Ascending aorta (tissue), 2 donors: Measurements from ENCODE around the gene CEP104. TPM values are rescaled to one million over a fixed set of nuclear protein-coding genes. Genes with fewer than 3 reads are reported as not detected.

Experiments
- DNase-seq, 2 donors: peaks; one replicate each; pipeline ENCODE4 v3.0.0-alpha.2; 2019; ENCODE audit warnings: low spot score in 2 of 2
- H3K27ac ChIP-seq, 2 donors: fragments of 200-600 bp; sonication (generic); one replicate each; pipeline ENCODE4 v1.5.1; 2016 to 2017; ENCODE audit warnings: mild to moderate bottlenecking in 1 of 2
- H3K27me3 ChIP-seq: fragments of 200-600 bp; sonication (generic); one replicate; pipeline ENCODE4 v1.5.1; 2017
- H3K36me3 ChIP-seq, 2 donors: fragments of 200-600 bp; sonication (generic); one replicate each; pipeline ENCODE4 v1.5.1; 2016
- H3K4me1 ChIP-seq, 2 donors: fragments of 200-600 bp; sonication (generic); one replicate each; pipeline ENCODE4 v1.5.1; 2016 to 2017; ENCODE audit warnings: mild to moderate bottlenecking in 1 of 2
- H3K4me3 ChIP-seq, 2 donors: fragments of 200-600 bp; sonication (generic); one replicate each; pipeline ENCODE4 v1.5.1; 2016 to 2017; ENCODE audit warnings: mild to moderate bottlenecking in 1 of 2
- H3K9me3 ChIP-seq, 2 donors: fragments of 200-600 bp; sonication (generic); one replicate each; pipeline ENCODE4 v1.5.1; 2016
- CTCF ChIP-seq, 3 experiments: fragments of 200-600 bp in 2 of 3; fragments of 450-650 bp in 1 of 3; sonication (generic) in 2 of 3; IDR thresholded peaks; one replicate each; pipeline ENCODE4 v1.5.1; 2016 to 2019; ENCODE audit warnings: antibody characterized with exemption in 3 of 3, mild to moderate bottlenecking in 1 of 3, moderate library complexity in 1 of 3
- intact Hi-C: fragments of 100-400 bp; cut with DNase I; formaldehyde crosslinking; loops from one replicate; pipeline ENCODE4 v1.15.1; 2023
- total RNA-seq: library from RNA; depleted of rRNA; stranded (reverse); fragments of >200 nt; gene quantifications from one replicate; pipeline ENCODE4 v1.1.0, GENCODE V29; 2016

CEP104 gene
- total RNA-seq, 1 donor from 2014 or later: 93.6 TPM

GRCh38 chr1:3773572-3774275 is 83.3 kb downstream of the CEP104 start:
- TF ChIP-seq CTCF (IDR thresholded peaks at IDR 0.05): no peak
- DNase-seq: no peak
- Histone ChIP-seq H3K27ac (peak overlapping the region; percentile 52 to 91), H3K36me3 (peaks cover 0 to under 1% of the 10 kb centered on the region in 2 donors), H3K4me1 (peaks cover 0 to 8% of the 10 kb centered on the region in 2 donors), H3K27me3 (no peaks in the 10 kb centered on the region), H3K9me3 (no peaks in the 10 kb centered on the region), H3K4me3 (no peak overlapping the region)
- intact Hi-C loops: loop anchor here (2.0 kb wide), 1 partner anchor 23 kb away; the partner anchor contains the start of gene LRRC47

- no peaks in the 10 kb centered on the region for H3K36me3 ChIP-seq
- intact Hi-C loops: loop anchor here (2.0 kb wide), 1 partner anchor 24 kb away; the partner anchor contains the start of gene LRRC47
- no peak for DNase-seq
- no peak for TF ChIP-seq CTCF (IDR thresholded peaks at IDR 0.05)
- H3K27me3 ChIP-seq: no peaks in the 10 kb centered on the region
- H3K27ac ChIP-seq: peak within 1 kb of the TSS; percentile 52 to 91
- peaks cover 0 to 8% of the 10 kb centered on the region in 2 donors for H3K4me1 ChIP-seq
- no peaks in the 10 kb centered on the region for H3K9me3 ChIP-seq
- peak within 1 kb of the TSS; percentile 71 to 86 for H3K4me3 ChIP-seq
Measured at GRCh38 chr1:3772715-3773571, 84.1 kb downstream of the CEP104 start, which contains the start of gene SMIM1. SMIM1 (plus strand) TSS chr1:3772749; CDS start chr1:3775374, 2,625 bp downstream.

GRCh38 chr1:3772027-3772714 is 84.8 kb downstream of the CEP104 start:
- Histone ChIP-seq H3K27ac (peak overlapping the region; percentile 52 to 91), H3K9me3 (no peaks in the 10 kb centered on the region), H3K4me3 (peak overlapping the region; percentile 71 to 86), H3K4me1 (peaks cover 0 to 8% of the 10 kb centered on the region in 2 donors), H3K36me3 (no peaks in the 10 kb centered on the region), H3K27me3 (no peaks in the 10 kb centered on the region)
- TF ChIP-seq CTCF (IDR thresholded peaks at IDR 0.05): no peak
- intact Hi-C loops: loop anchor here (2.0 kb wide), 1 partner anchor 25 kb away; the partner anchor contains the start of gene LRRC47
- peak; percentile 67 to 93 for DNase-seq

- no peak for TF ChIP-seq CTCF (IDR thresholded peaks at IDR 0.05)
- Histone ChIP-seq H3K27ac (no peak overlapping the region), H3K9me3 (no peaks in the 10 kb centered on the region), H3K4me1 (peaks cover 0 to 8% of the 10 kb centered on the region in 2 donors), H3K27me3 (no peaks in the 10 kb centered on the region), H3K4me3 (peak overlapping the region; percentile 71 to 86), H3K36me3 (no peaks in the 10 kb centered on the region)
- DNase-seq: no peak
- intact Hi-C loops: loop anchor here (2.0 kb wide), 1 partner anchor 25 kb away; the partner anchor contains the start of gene LRRC47
Measured at GRCh38 chr1:3771108-3772026, 85.6 kb downstream of the CEP104 start.
